Ascending aorta (tissue), 2 donors: Measurements from ENCODE around the gene SSH2. TPM values are rescaled to one million over a fixed set of nuclear protein-coding genes. Genes with fewer than 3 reads are reported as not detected.
"Not testable (repeated sequence)": the region's sequence is repeated elsewhere in the genome, so short reads cannot be mapped to it uniquely, and the experiment has no call there.

ENCODE experiments used
- DNase-seq, 2 donors: peaks; one replicate each; pipeline ENCODE4 v3.0.0-alpha.2; 2019; ENCODE audit warnings: low spot score in 2 of 2
- H3K27ac ChIP-seq, 2 donors: fragments of 200-600 bp; sonication (generic); one replicate each; pipeline ENCODE4 v1.5.1; 2016 to 2017; ENCODE audit warnings: mild to moderate bottlenecking in 1 of 2
- H3K27me3 ChIP-seq: fragments of 200-600 bp; sonication (generic); one replicate; pipeline ENCODE4 v1.5.1; 2017
- H3K36me3 ChIP-seq, 2 donors: fragments of 200-600 bp; sonication (generic); one replicate each; pipeline ENCODE4 v1.5.1; 2016
- H3K4me1 ChIP-seq, 2 donors: fragments of 200-600 bp; sonication (generic); one replicate each; pipeline ENCODE4 v1.5.1; 2016 to 2017; ENCODE audit warnings: mild to moderate bottlenecking in 1 of 2
- H3K4me3 ChIP-seq, 2 donors: fragments of 200-600 bp; sonication (generic); one replicate each; pipeline ENCODE4 v1.5.1; 2016 to 2017; ENCODE audit warnings: mild to moderate bottlenecking in 1 of 2
- H3K9me3 ChIP-seq, 2 donors: fragments of 200-600 bp; sonication (generic); one replicate each; pipeline ENCODE4 v1.5.1; 2016
- CTCF ChIP-seq, 3 experiments: fragments of 200-600 bp in 2 of 3; fragments of 450-650 bp in 1 of 3; sonication (generic) in 2 of 3; IDR thresholded peaks; one replicate each; pipeline ENCODE4 v1.5.1; 2016 to 2019; ENCODE audit warnings: antibody characterized with exemption in 3 of 3, mild to moderate bottlenecking in 1 of 3, moderate library complexity in 1 of 3
- intact Hi-C: fragments of 100-400 bp; cut with DNase I; formaldehyde crosslinking; loops from one replicate; pipeline ENCODE4 v1.15.1; 2023
- total RNA-seq: library from RNA; depleted of rRNA; stranded (reverse); fragments of >200 nt; gene quantifications from one replicate; pipeline ENCODE4 v1.1.0, GENCODE V29; 2016

Gene SSH2
- total RNA-seq, 1 donor from 2014 or later = 7.9 TPM

DNA sequence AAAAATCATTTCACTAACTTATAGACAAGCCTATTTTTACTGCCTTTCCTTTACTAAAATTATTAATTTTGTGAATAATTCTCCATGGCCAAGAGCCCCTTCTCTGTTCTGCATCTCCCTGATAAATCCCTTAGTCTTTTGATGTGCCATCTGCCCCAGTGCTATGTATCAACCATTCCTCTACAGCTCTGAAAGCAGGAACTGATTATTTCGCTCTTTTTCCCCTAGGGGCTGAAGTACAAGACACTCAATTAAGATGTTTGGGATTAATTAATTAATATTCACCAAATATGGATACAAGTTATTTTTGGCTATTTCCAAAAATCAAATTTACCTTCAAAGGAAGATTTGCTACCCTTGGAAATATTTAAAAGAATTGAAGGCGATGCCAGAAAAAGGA lies 26.6 kb downstream of the SSH2 start:
- Histone ChIP-seq H3K36me3 (no peaks in the 10 kb centered on the region), H3K27ac (no peak overlapping the region), H3K27me3 (no peaks in the 10 kb centered on the region), H3K9me3 (no peaks in the 10 kb centered on the region), H3K4me3 (no peak overlapping the region), H3K4me1 (no peaks in the 10 kb centered on the region)
- no peak for TF ChIP-seq CTCF (IDR thresholded peaks at IDR 0.05)
- DNase-seq = no peak
- intact Hi-C loops = no loop called here

DNA sequence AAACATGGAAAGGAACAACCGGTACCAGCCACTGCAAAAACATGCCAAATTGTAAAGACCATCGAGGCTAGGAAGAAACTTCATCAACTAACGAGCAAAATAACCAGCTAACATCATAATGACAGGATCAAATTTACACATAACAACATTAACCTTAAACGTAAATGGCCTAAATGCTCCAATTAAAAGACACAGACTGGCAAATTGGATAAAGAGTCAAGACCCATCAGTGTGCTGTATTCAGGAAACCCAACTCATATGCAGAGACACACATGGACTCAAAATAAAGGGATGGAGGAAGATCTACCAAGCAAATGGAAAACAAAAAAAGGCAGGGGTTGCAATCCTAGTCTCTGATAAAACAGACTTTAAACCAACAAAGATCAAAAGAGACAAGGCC lies 32.9 kb downstream of the SSH2 start:
- H3K4me3 ChIP-seq, H3K27me3 ChIP-seq, H3K36me3 ChIP-seq, DNase-seq, H3K4me1 ChIP-seq, intact Hi-C loops, H3K27ac ChIP-seq, H3K9me3 ChIP-seq: not testable (repeated sequence)

DNA sequence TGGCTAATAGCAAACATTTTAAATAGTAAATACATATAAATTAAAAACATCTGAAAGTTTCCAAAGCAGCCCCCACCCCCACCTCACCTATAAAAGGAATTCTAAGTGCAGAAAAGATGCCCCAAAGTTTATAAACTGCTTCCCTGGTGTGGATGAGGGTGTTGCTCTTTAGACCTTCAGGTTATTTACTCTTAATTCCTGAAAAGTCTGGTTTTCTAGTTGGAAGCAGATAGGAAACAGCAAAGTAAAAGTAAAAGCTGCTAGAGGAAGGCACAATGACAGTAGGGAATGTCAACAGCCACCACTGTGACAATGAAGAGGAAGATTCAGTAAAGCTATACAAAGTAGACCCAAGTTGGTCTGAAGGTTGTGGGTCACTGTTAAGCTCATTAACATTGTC lies 37.8 kb downstream of the SSH2 start:
- H3K4me3 ChIP-seq = no peak overlapping the region
- no peak for TF ChIP-seq CTCF (IDR thresholded peaks at IDR 0.05)
- H3K36me3 ChIP-seq = no peaks in the 10 kb centered on the region
- H3K27me3 ChIP-seq = no peaks in the 10 kb centered on the region
- intact Hi-C loops = no loop called here
- no peaks in the 10 kb centered on the region for H3K4me1 ChIP-seq
- no peak overlapping the region for H3K27ac ChIP-seq
- no peak for DNase-seq
- no peaks in the 10 kb centered on the region for H3K9me3 ChIP-seq

DNA sequence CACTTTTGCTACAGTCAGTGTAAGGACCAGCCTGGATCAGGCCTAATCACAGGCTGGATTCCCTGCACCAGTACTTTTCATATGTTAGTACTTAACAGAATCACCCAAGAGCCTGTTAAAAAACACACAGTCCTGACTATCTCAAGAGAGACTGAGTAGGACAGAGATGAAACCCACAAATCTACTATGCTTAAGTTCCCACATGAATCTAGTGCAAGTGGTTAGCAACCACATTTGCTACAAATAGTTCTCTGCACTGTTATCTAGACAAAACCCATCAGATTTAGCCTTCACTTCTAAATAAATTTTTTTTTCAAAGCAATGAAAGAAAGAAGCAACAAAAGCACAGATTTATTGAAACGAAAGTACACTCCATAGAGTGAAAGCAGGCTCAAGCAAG lies 38.9 kb downstream of the SSH2 start:
- Histone ChIP-seq H3K27ac (no peak overlapping the region), H3K9me3 (no peaks in the 10 kb centered on the region), H3K27me3 (no peaks in the 10 kb centered on the region), H3K4me3 (no peak overlapping the region), H3K36me3 (no peaks in the 10 kb centered on the region), H3K4me1 (no peaks in the 10 kb centered on the region)
- no peak for TF ChIP-seq CTCF (IDR thresholded peaks at IDR 0.05)
- DNase-seq = no peak
- intact Hi-C loops = no loop called here

DNA sequence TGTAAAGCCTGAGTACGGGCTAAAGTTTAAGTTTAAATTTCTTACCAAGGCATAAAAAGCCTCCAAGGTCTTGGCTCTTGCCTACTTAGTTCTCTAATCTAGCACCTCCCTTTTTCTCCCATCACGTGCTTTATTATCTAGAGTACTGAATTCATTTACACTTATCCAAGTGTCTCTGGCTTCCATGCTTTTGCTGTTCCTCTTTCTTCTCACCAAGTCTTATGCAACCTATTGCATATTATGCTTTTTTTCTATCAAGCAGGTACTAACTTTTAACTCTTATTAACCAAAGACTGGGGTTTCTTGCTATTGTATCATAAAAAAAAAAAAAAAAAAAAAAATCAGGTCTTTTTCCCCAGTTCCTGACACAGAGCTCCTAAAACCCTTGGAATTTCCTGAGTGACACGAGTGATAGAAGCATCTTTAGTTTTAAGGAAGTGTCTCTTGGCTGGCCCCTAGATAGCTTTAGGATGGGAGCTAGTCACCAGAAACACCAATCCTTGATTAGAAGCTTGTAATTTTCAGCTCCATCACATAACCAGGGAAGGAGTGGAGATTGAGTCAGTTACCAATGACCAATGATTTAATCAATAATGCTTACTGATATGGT lies 44.9 kb downstream of the SSH2 start:
- Histone ChIP-seq H3K27ac (no peak overlapping the region), H3K36me3 (no peaks in the 10 kb centered on the region), H3K9me3 (no peaks in the 10 kb centered on the region), H3K4me1 (no peaks in the 10 kb centered on the region), H3K27me3 (no peaks in the 10 kb centered on the region), H3K4me3 (no peak overlapping the region)
- no peak for TF ChIP-seq CTCF (IDR thresholded peaks at IDR 0.05)
- intact Hi-C loops = no loop called here
- DNase-seq = no peak

- no peaks in the 10 kb centered on the region for H3K9me3 ChIP-seq
- no peaks in the 10 kb centered on the region for H3K36me3 ChIP-seq
- H3K27me3 ChIP-seq = no peaks in the 10 kb centered on the region
- no peak for TF ChIP-seq CTCF (IDR thresholded peaks at IDR 0.05)
- no peak overlapping the region for H3K27ac ChIP-seq
- no peaks in the 10 kb centered on the region for H3K4me1 ChIP-seq
- H3K4me3 ChIP-seq = no peak overlapping the region
- DNase-seq = no peak
- intact Hi-C loops = no loop called here
Observed at GRCh38 chr17:29883497-29883896, 46.5 kb downstream of the SSH2 start.
